Measurements from ENCODE around the gene ELAVL1. TPM values are rescaled to one million over a fixed set of nuclear protein-coding genes. Genes with fewer than 3 reads are reported as not detected.
A peak's percentile ranks its signal among the peaks of the same experiment; 100 is the strongest.

The ELAVL1 gene
- total and polyA plus RNA-seq, 7 donors, result 22.3 to 57.9 (median 44.5) TPM

DNA sequence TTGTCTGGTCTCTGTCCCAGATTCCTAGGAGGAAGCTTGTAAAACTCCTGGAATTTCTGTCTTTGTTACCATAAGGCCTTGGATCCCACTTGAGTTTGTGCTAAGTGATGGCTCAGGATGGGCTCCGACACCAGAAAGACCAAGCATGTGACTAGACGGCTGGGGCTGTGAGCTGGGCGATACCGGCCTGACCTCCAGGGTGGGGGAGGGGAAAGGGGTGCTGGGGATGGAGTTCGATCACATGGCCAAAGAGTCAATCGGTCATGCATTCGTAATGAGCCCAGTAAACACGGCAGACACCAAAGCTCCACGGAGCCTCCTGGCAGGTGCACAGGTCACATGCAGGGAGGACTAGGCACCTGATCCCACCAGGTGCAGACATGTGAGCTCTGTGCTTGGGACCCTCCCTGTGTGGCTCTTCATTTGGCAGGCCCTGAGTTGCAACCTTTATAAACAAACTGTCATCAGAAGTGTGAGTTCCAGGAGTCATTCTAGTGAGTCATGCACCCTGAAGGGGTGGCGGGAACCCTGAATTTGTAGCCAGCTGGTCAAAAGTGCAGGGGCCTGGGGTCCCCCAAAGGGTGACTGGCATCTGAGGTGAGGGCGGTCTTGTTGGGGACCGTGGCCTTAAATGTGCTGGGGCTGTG is 27.1 kb downstream of the ELAVL1 start:
- H3K27me3 ChIP-seq (ENCODE audit: insufficient read depth in 3 of 3, low read length in 2 of 3), result no peaks in the 10 kb centered on the region
- H3K9me3 ChIP-seq, result no peaks in the 10 kb centered on the region
- TF ChIP-seq, protein P1, sequence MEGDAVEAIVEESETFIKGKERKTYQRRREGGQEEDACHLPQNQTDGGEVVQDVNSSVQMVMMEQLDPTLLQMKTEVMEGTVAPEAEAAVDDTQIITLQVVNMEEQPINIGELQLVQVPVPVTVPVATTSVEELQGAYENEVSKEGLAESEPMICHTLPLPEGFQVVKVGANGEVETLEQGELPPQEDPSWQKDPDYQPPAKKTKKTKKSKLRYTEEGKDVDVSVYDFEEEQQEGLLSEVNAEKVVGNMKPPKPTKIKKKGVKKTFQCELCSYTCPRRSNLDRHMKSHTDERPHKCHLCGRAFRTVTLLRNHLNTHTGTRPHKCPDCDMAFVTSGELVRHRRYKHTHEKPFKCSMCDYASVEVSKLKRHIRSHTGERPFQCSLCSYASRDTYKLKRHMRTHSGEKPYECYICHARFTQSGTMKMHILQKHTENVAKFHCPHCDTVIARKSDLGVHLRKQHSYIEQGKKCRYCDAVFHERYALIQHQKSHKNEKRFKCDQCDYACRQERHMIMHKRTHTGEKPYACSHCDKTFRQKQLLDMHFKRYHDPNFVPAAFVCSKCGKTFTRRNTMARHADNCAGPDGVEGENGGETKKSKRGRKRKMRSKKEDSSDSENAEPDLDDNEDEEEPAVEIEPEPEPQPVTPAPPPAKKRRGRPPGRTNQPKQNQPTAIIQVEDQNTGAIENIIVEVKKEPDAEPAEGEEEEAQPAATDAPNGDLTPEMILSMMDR (IDR thresholded peaks at IDR 0.05), result no peak
- peaks cover 2 to 56% of the 10 kb centered on the region in 2 donors for H3K36me3 ChIP-seq (ENCODE audit: insufficient read depth in 1 of 2, low read depth in 1 of 2)
- intact Hi-C loops (cut with DNase I), result loop anchor here in 1 of 2 donors (2.0 kb wide), 1 partner anchor 18 kb away; no protein-coding TSS in a partner anchor
- ATAC-seq (peak in 2 of 4 donors; percentile 11 to 29), DNase-seq (peak in 1 of 2 donors; percentile 48)
- H3K4me1 ChIP-seq, result peaks cover 25% of the 10 kb centered on the region
- WGBS, 3 donors, result 50 to 66% (median 61%) methylated on average over 12 of the region's 12 CpGs
- no peak overlapping the region for H3K4me3 ChIP-seq
- no peak overlapping the region for H3K27ac ChIP-seq

DNA sequence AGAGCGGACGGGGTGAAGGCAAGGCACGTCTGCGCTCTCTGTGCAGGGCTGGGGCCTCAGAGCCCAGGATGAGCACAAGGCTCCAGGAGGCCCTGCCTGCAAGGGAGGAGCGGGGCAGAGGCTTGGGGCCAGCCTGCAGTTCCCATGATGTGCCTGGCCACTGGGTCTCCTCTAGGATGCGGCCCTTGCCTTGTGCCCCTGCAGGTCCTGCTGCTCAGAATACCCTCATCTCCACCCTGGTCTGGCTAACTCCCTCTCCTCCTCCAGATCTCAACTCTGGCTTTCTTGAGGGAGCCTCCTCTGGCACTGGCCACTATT is 27.8 kb downstream of the ELAVL1 start:
- no peaks in the 10 kb centered on the region for H3K9me3 ChIP-seq
- no peak overlapping the region for H3K4me3 ChIP-seq
- ATAC-seq, result no peak
- TF ChIP-seq, protein P1 (IDR thresholded peaks at IDR 0.05), result no peak
- H3K27me3 ChIP-seq (ENCODE audit: insufficient read depth in 3 of 3, low read length in 2 of 3), result no peaks in the 10 kb centered on the region
- DNase-seq, result no peak
- intact Hi-C loops (cut with DNase I), result loop anchor here in 1 of 2 donors (2.0 kb wide), 1 partner anchor 19 kb away; no protein-coding TSS in a partner anchor
- H3K27ac ChIP-seq, result no peak overlapping the region
- peaks cover 2 to 54% of the 10 kb centered on the region in 2 donors for H3K36me3 ChIP-seq (ENCODE audit: insufficient read depth in 1 of 2, low read depth in 1 of 2)
- WGBS, 3 donors, result 95 to 98% (median 97%) methylated on average over 6 of the region's 6 CpGs
- peaks cover 25% of the 10 kb centered on the region for H3K4me1 ChIP-seq

DNA sequence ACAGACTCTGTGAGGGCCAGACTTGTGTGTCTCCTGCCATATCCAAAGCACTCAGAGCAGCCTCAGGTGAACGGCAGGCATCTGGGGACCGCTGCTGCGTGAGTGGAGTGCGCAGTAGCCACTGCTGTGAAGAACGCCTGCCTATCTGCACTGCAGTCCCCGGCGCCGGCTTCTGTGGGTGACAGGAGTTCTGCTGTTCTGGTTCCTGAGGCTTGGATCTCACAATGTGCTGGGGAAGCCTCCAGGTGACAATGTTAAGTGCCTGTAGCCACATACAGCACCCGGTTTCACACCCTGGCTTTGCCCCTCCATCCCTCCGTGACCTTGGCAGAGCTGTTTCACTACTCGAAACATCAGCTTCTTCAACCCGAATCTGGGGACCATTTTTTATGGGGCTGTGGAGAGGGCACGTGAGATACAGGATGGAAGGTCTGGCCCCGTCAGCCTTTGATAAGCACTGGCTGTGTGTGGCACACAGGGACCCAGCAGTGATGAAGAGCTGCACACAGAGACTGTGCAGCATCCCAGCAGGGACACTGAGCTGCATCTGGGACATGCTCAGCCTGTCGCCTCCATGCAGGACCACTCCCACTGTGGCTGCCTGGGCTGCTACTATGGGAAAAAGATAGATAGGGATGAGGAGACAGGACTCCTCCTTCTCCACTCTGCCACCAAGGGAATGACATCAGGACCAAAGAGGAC is 28.3 kb downstream of the ELAVL1 start:
- Histone ChIP-seq H3K36me3 (ENCODE audit: insufficient read depth in 1 of 2, low read depth in 1 of 2) (peaks cover 2 to 55% of the 10 kb centered on the region in 2 donors), H3K27me3 (ENCODE audit: insufficient read depth in 3 of 3, low read length in 2 of 3) (no peaks in the 10 kb centered on the region), H3K9me3 (no peaks in the 10 kb centered on the region), H3K4me1 (peaks cover 24% of the 10 kb centered on the region), H3K27ac (no peak overlapping the region), H3K4me3 (no peak overlapping the region)
- TF ChIP-seq, protein P1 (IDR thresholded peaks at IDR 0.05), result no peak
- ATAC-seq (no peak), DNase-seq (peak in 1 of 2 donors; percentile 26)
- 95 to 97% (median 97%) methylated on average over 15 of the region's 15 CpGs for WGBS, 3 donors
- intact Hi-C loops (cut with DNase I), result no loop called here

DNA sequence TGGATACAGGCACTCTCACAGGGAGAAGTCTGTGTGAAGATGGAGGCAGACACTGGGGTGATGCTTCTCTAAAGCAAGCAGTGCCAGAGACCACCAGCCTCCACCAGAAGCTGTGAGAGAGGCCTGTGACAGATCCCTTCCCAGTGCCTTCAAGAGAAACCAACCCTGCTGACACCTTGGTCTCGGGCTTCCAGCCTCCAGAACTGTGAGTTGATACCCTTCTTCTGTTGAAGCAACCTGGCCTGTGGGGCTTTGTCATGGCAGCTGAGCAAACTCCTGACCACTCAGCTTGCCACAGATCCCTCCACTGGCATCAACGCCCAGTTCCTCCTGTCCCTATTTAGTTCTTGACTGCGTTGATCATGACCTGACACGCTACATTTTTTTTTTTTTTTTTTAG is 29.0 kb downstream of the ELAVL1 start:
- Histone ChIP-seq H3K27me3 (ENCODE audit: insufficient read depth in 3 of 3, low read length in 2 of 3) (no peaks in the 10 kb centered on the region), H3K4me3 (no peak overlapping the region), H3K36me3 (ENCODE audit: insufficient read depth in 1 of 2, low read depth in 1 of 2) (peaks cover 2 to 58% of the 10 kb centered on the region in 2 donors), H3K4me1 (peaks cover 22% of the 10 kb centered on the region), H3K9me3 (no peaks in the 10 kb centered on the region), H3K27ac (no peak overlapping the region)
- 84 to 96% (median 87%) methylated on average over 4 of the region's 4 CpGs for WGBS, 3 donors
- intact Hi-C loops (cut with DNase I), result no loop called here
- DNase-seq (no peak), ATAC-seq (no peak)
- TF ChIP-seq, protein P1 (IDR thresholded peaks at IDR 0.05), result no peak
